Vagina (tissue), 2 donors: ENCODE data around the gene AGAP3. TPM values are rescaled to one million over a fixed set of nuclear protein-coding genes. Genes with fewer than 3 reads are reported as not detected.

Experiments
- DNase-seq, 2 donors: peaks; one replicate each; pipeline ENCODE4 v3.0.0-alpha.2; 2017; ENCODE audit errors: extremely low spot score in 2 of 2
- H3K27ac ChIP-seq: fragments of 200-600 bp; sonication (generic); one replicate; pipeline ENCODE4 v1.5.1; 2019
- H3K27me3 ChIP-seq: fragments of 200-600 bp; sonication (generic); one replicate; pipeline ENCODE4 v1.5.1; 2019
- H3K36me3 ChIP-seq, 2 donors: fragments of 200-600 bp; sonication (generic); one replicate each; pipeline ENCODE4 v1.5.1; 2017 to 2019
- H3K4me1 ChIP-seq: fragments of 200-600 bp; sonication (generic); one replicate; pipeline ENCODE4 v1.5.1; 2019
- H3K4me3 ChIP-seq, 2 donors: fragments of 200-600 bp; sonication (generic); 1 replicate in 1 of 2; 2 replicates in 1 of 2; pipeline ENCODE4 v1.5.1; 2016 to 2019
- H3K9me3 ChIP-seq: fragments of 200-600 bp; sonication (generic); one replicate; pipeline ENCODE4 v1.5.1; 2019
- CTCF ChIP-seq, 3 experiments: fragments of 450-650 bp in 2 of 3; fragments of 200-600 bp in 1 of 3; sonication (generic) in 1 of 3; IDR thresholded peaks; one replicate each; pipeline ENCODE4 v1.5.1; 2017 to 2019; ENCODE audit warnings: antibody characterized with exemption in 3 of 3, mild to moderate bottlenecking in 2 of 3, moderate library complexity in 2 of 3
- POLR2A ChIP-seq, 2 donors: fragments of 450-650 bp; IDR thresholded peaks; one replicate each; pipeline ENCODE4 v1.6.1; 2017; ENCODE audit warnings: antibody characterized with exemption in 2 of 2, mild to moderate bottlenecking in 2 of 2, moderate library complexity in 2 of 2
- POLR2AphosphoS5 ChIP-seq, 2 donors: sonication (generic); formaldehyde crosslinking; IDR thresholded peaks; one replicate each; pipeline ENCODE4 v1.9.0; 2017; ENCODE audit warnings: antibody characterized with exemption in 2 of 2, mild to moderate bottlenecking in 2 of 2, low read depth in 1 of 2; ENCODE audit not compliant: insufficient read depth in 1 of 2
- intact Hi-C: fragments of 100-400 bp; cut with DNase I; formaldehyde crosslinking; loops from one replicate; pipeline ENCODE4 v1.15.1; 2023
- total RNA-seq: library from RNA; depleted of rRNA; stranded (reverse); fragments of >200 nt; gene quantifications from one replicate; pipeline ENCODE4 v1.2.3, GENCODE V29; 2016

Gene AGAP3
- total RNA-seq, 1 donor from 2014 or later: 98.2 TPM

GRCh38 chr7:151079199-151079910 is 6.9 kb upstream of the AGAP3 start:
- Histone ChIP-seq H3K36me3 (peaks cover 0 to 23% of the 10 kb centered on the region in 2 donors), H3K27ac (peak overlapping the region; percentile 97), H3K4me1 (peaks cover 53% of the 10 kb centered on the region), H3K27me3 (no peaks in the 10 kb centered on the region), H3K4me3 (peak overlapping the region; percentile 77 to 82), H3K9me3 (no peaks in the 10 kb centered on the region)
- TF ChIP-seq CTCF (IDR thresholded peaks at IDR 0.05): no peak
- no peak for TF ChIP-seq POLR2A (IDR thresholded peaks at IDR 0.05)
- TF ChIP-seq POLR2AphosphoS5 (IDR thresholded peaks at IDR 0.05; ENCODE audit: insufficient read depth in 1 of 2, low read depth in 1 of 2): no peak
- DNase-seq: no peak
- intact Hi-C loops: no loop called here

- Histone ChIP-seq H3K4me1 (peaks cover 55% of the 10 kb centered on the region), H3K27ac (peak overlapping the region; percentile 97), H3K4me3 (peak overlapping the region; percentile 77 to 82), H3K27me3 (no peaks in the 10 kb centered on the region), H3K36me3 (peaks cover 0 to 17% of the 10 kb centered on the region in 2 donors), H3K9me3 (no peaks in the 10 kb centered on the region)
- intact Hi-C loops: no loop called here
- no peak for DNase-seq
- TF ChIP-seq POLR2A (IDR thresholded peaks at IDR 0.05): no peak
- TF ChIP-seq POLR2AphosphoS5 (IDR thresholded peaks at IDR 0.05; ENCODE audit: insufficient read depth in 1 of 2, low read depth in 1 of 2): no peak
Observed at GRCh38 chr7:151080067-151080521, 6.2 kb upstream of the AGAP3 start.

GRCh38 chr7:151080522-151081169 is 5.6 kb upstream of the AGAP3 start, which contains the start of gene FASTK:
Gene FASTK, minus strand, starts transcription at chr7:151080809. Its CDS starts 43 bp downstream, at chr7:151080766.
- Histone ChIP-seq H3K27me3 (no peaks in the 10 kb centered on the region), H3K9me3 (no peaks in the 10 kb centered on the region), H3K4me1 (peaks cover 61% of the 10 kb centered on the region), H3K27ac (peak within 1 kb of the TSS; percentile 97), H3K4me3 (peak within 1 kb of the TSS; percentile 77 to 82), H3K36me3 (peaks cover 0 to 11% of the 10 kb centered on the region in 2 donors)
- no peak for DNase-seq
- intact Hi-C loops: no loop called here
- no peak for TF ChIP-seq CTCF (IDR thresholded peaks at IDR 0.05)
- TF ChIP-seq POLR2A (IDR thresholded peaks at IDR 0.05): peak in 1 of 2 donors; percentile 73
- TF ChIP-seq POLR2AphosphoS5 (IDR thresholded peaks at IDR 0.05; ENCODE audit: insufficient read depth in 1 of 2, low read depth in 1 of 2): peak; percentile 79 to 87

GRCh38 chr7:151081170-151082101 is 4.8 kb upstream of the AGAP3 start:
- no peaks in the 10 kb centered on the region for H3K27me3 ChIP-seq
- no peak for TF ChIP-seq POLR2AphosphoS5 (IDR thresholded peaks at IDR 0.05; ENCODE audit: insufficient read depth in 1 of 2, low read depth in 1 of 2)
- TF ChIP-seq POLR2A (IDR thresholded peaks at IDR 0.05): no peak
- no peak for TF ChIP-seq CTCF (IDR thresholded peaks at IDR 0.05)
- peak overlapping the region; percentile 97 for H3K27ac ChIP-seq
- no peak for DNase-seq
- peak overlapping the region; percentile 77 to 82 for H3K4me3 ChIP-seq
- intact Hi-C loops: loop anchor here (2.0 kb wide), 1 partner anchor 53 kb away; the partner anchor contains the start of gene ABCB8
- peaks cover 0 to 3% of the 10 kb centered on the region in 2 donors for H3K36me3 ChIP-seq
- no peaks in the 10 kb centered on the region for H3K9me3 ChIP-seq
- peaks cover 65% of the 10 kb centered on the region for H3K4me1 ChIP-seq
